Measurements from ENCODE around the gene PPRC1.

The PPRC1 gene

GRCh38 chr10:102116656-102117055 is 16.2 kb upstream of the PPRC1 start:
- Histone ChIP-seq H3K27me3 (ENCODE audit: insufficient read depth, low read length, poor library complexity) (no peaks in the 10 kb centered on the region), H3K79me2 (ENCODE audit: insufficient read depth, low read length) (peaks cover 88% of the 10 kb centered on the region), H3K27ac (ENCODE audit: low read length) (peak overlapping the region; percentile 89), H3K4me1 (ENCODE audit: insufficient read depth, low read length) (peaks cover 79% of the 10 kb centered on the region), H4K20me1 (ENCODE audit: insufficient read depth, low read length) (peaks cover 24% of the 10 kb centered on the region), H3K4me3 (ENCODE audit: low read depth in 1 of 2, low read length in 2 of 2) (peak overlapping the region in 1 of 2 experiments; percentile 91; a peak in 1 of 4 replicates), H3K4me2 (ENCODE audit: insufficient read depth, low read length) (peak overlapping the region; percentile 85), H3K36me3 (ENCODE audit: insufficient read depth, low read length) (peaks cover 2% of the 10 kb centered on the region; the same call in 1 of the 2 replicates), H3K9ac (ENCODE audit: low read depth, low read length) (peak overlapping the region; percentile 89; the same call in 1 of the 2 replicates), H2AFZ (ENCODE audit: low read depth, low read length) (no peak overlapping the region), H3K9me3 (ENCODE audit: insufficient read depth, low read length, severe bottlenecking) (no peaks in the 10 kb centered on the region)
- TF ChIP-seq EZH2 (IDR thresholded peaks at IDR 0.05; ENCODE audit: borderline replicate concordance, low read depth, low read length, severe bottlenecking), result no peak
- no peak for TF ChIP-seq CTCF (IDR thresholded peaks at IDR 0.05; ENCODE audit: borderline replicate concordance, extremely low read depth, low read length, poor library complexity, severe bottlenecking)
- DNase-seq, result no peak
- no peak for ATAC-seq (ENCODE audit: insufficient read depth, low read depth)

GRCh38 chr10:102117391-102118159 is 15.3 kb upstream of the PPRC1 start:
- H3K79me2 ChIP-seq (ENCODE audit: insufficient read depth, low read length), result peaks cover 78% of the 10 kb centered on the region
- no peaks in the 10 kb centered on the region; the same call in 1 of the 2 replicates for H3K36me3 ChIP-seq (ENCODE audit: insufficient read depth, low read length)
- H3K4me3 ChIP-seq (ENCODE audit: low read depth in 1 of 2, low read length in 2 of 2), result peak overlapping the region in 1 of 2 experiments; percentile 91; a peak in 2 of 4 replicates
- ATAC-seq (ENCODE audit: insufficient read depth, low read depth) (peak; percentile 24), DNase-seq (peak; percentile 75)
- peaks cover 18% of the 10 kb centered on the region for H4K20me1 ChIP-seq (ENCODE audit: insufficient read depth, low read length)
- H3K27ac ChIP-seq (ENCODE audit: low read length), result peak overlapping the region; percentile 89
- no peak overlapping the region for H2AFZ ChIP-seq (ENCODE audit: low read depth, low read length)
- H3K4me1 ChIP-seq (ENCODE audit: insufficient read depth, low read length), result peaks cover 81% of the 10 kb centered on the region
- H3K9me3 ChIP-seq (ENCODE audit: insufficient read depth, low read length, severe bottlenecking), result no peaks in the 10 kb centered on the region
- no peaks in the 10 kb centered on the region for H3K27me3 ChIP-seq (ENCODE audit: insufficient read depth, low read length, poor library complexity)
- peak overlapping the region; percentile 89 for H3K9ac ChIP-seq (ENCODE audit: low read depth, low read length)
- peak overlapping the region; percentile 85 for H3K4me2 ChIP-seq (ENCODE audit: insufficient read depth, low read length)
- peak; percentile 43 for TF ChIP-seq CTCF (IDR thresholded peaks at IDR 0.05; ENCODE audit: borderline replicate concordance, extremely low read depth, low read length, poor library complexity, severe bottlenecking)
- no peak for TF ChIP-seq EZH2 (IDR thresholded peaks at IDR 0.05; ENCODE audit: borderline replicate concordance, low read depth, low read length, severe bottlenecking)

- ATAC-seq (ENCODE audit: insufficient read depth, low read depth) (no peak), DNase-seq (peak; percentile 32)
- H3K9me3 ChIP-seq (ENCODE audit: insufficient read depth, low read length, severe bottlenecking), result no peaks in the 10 kb centered on the region
- H2AFZ ChIP-seq (ENCODE audit: low read depth, low read length), result no peak overlapping the region
- peak overlapping the region; percentile 89 for H3K27ac ChIP-seq (ENCODE audit: low read length)
- no peaks in the 10 kb centered on the region; the same call in 1 of the 2 replicates for H3K36me3 ChIP-seq (ENCODE audit: insufficient read depth, low read length)
- H3K9ac ChIP-seq (ENCODE audit: low read depth, low read length), result peak overlapping the region; percentile 89
- H3K4me2 ChIP-seq (ENCODE audit: insufficient read depth, low read length), result peak overlapping the region; percentile 85
- H4K20me1 ChIP-seq (ENCODE audit: insufficient read depth, low read length), result peaks cover 6% of the 10 kb centered on the region
- peaks cover 68% of the 10 kb centered on the region for H3K4me1 ChIP-seq (ENCODE audit: insufficient read depth, low read length)
- TF ChIP-seq EZH2 (IDR thresholded peaks at IDR 0.05; ENCODE audit: borderline replicate concordance, low read depth, low read length, severe bottlenecking) (no peak), CTCF (IDR thresholded peaks at IDR 0.05; ENCODE audit: borderline replicate concordance, extremely low read depth, low read length, poor library complexity, severe bottlenecking) (no peak)
- peak overlapping the region in 1 of 2 experiments; percentile 91; a peak in 2 of 4 replicates for H3K4me3 ChIP-seq (ENCODE audit: low read depth in 1 of 2, low read length in 2 of 2)
- no peaks in the 10 kb centered on the region for H3K27me3 ChIP-seq (ENCODE audit: insufficient read depth, low read length, poor library complexity)
- peaks cover 65% of the 10 kb centered on the region for H3K79me2 ChIP-seq (ENCODE audit: insufficient read depth, low read length)
These were observed 14.0 kb upstream of the PPRC1 start for GRCh38 chr10:102118867-102119266.

All from DND-41 (cell line).